HEK293 (cell line): ENCODE data around the gene PLEKHG2.

Experiments
- CTCF ChIP-seq: fragments of 450-650 bp; formaldehyde crosslinking; IDR thresholded peaks from 2 replicates; pipeline ENCODE4 v1.5.1; 2016; ENCODE audit warnings: missing biosample characterization, missing genetic modification characterization
- SETDB1 ChIP-seq: IDR thresholded peaks from one replicate; pipeline ENCODE4 v1.6.1; 2017; ENCODE audit warnings: mild to moderate bottlenecking, low read length, moderate library complexity, mixed read lengths; ENCODE audit not compliant: insufficient read length
- WT1 ChIP-seq: fragments of 450-650 bp; formaldehyde crosslinking; IDR thresholded peaks from 2 replicates; pipeline ENCODE4 v1.5.1; 2016; ENCODE audit warnings: missing biosample characterization, missing genetic modification characterization
- ZNF214 ChIP-seq: fragments of 450-650 bp; formaldehyde crosslinking; IDR thresholded peaks from 2 replicates; pipeline ENCODE4 v1.5.1; 2017; ENCODE audit warnings: missing biosample characterization, mild to moderate bottlenecking, missing genetic modification characterization, borderline replicate concordance
- ZNF629 ChIP-seq: fragments of 450-650 bp; formaldehyde crosslinking; IDR thresholded peaks from 2 replicates; pipeline ENCODE4 v1.5.1; 2017; ENCODE audit warnings: missing biosample characterization, missing genetic modification characterization

DNA sequence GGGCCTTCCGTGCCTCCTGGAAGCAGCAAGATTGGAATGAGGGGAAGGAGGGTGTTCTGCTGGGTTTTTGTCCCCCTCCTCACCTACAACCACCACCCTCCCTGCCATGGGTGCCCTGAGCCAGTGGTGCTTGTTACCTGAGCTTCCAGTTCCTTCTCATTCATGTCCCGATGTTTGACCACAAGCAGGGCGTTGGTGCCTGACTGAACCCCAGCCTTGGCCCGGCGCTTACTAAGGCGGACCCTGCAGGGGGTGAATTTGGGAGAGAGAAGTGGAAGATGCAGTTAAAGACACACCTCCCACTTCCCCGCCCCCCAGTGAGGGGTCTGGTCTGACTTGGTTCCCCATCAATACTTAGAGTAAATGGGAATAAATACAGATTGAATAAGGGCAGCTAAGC lies 25.9 kb upstream of the PLEKHG2 start:
- TF ChIP-seq CTCF (tag by site-specific recombination) = no peak
- TF ChIP-seq SETDB1 = no peak
- no peak for TF ChIP-seq ZNF214 (tag by site-specific recombination)
- TF ChIP-seq ZNF629 (tag by site-specific recombination) = no peak
- TF ChIP-seq WT1 = no peak
